GM08714 (cell line): ENCODE results near the gene SNRPB2.

Source experiments
- H3K4me3 ChIP-seq: fragments of 200-500 bp; sonication (Bioruptor generic); 2 replicates; pipeline ENCODE4 v1.5.1; 2014; ENCODE audit warnings: mild to moderate bottlenecking, low read length, inconsistent platforms
- ZNF274 ChIP-seq: IDR thresholded peaks from 2 replicates; pipeline ENCODE4 v1.6.1; 2012; ENCODE audit warnings: mild to moderate bottlenecking, low read depth, low read length

The SNRPB2 gene

DNA sequence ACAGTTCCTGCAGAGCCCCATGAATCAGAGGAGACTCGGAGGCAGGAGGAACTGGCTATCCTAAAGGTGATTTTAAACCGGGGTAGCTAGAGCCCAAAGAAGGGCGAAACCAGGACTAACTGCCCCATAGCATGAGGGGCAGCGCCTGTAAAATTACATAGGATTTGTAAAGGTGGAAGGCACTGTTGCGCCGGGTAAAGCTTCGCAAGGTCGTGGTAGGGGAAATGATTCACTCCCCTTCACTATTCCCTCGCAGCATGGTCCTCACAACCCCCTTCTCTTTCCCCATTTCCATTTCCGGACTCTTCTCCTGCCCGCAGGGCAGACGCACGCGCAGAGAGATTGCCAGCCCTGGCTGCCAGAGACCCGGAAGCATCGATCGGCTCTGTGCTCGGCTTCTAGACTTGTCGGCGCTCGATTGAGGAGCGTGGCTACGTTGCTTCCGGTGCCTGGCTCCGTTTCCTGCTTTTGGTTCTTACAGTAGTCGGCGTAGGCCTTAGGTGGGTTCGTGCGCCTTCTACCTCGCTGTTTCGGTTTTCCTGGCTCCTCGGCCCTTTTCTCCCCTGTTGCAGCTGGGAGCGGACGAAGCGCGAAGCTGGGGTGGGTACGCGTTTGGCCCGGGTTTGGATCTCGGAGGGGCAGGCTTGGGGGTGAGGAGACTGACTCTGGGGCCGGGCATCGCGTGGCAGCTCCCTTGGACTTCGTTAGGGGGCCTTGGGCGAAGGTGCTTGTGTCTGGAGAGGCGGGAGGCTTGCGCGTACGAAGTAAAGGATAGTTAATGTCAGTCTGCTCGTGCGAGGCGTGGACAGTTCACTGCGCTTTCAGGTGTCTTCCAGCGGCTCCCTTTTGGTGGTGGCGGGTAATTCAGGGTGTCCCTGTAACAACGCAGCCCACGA, at the start of gene SNRPB2:
TSS of gene SNRPB2 (plus strand) at position 462 of the 896 bp plus-strand sequence. CDS start 1,677 bp downstream, outside the sequence.
- no peak for TF ChIP-seq ZNF274
- H3K4me3 ChIP-seq: peak within 1 kb of the TSS; percentile 99

DNA sequence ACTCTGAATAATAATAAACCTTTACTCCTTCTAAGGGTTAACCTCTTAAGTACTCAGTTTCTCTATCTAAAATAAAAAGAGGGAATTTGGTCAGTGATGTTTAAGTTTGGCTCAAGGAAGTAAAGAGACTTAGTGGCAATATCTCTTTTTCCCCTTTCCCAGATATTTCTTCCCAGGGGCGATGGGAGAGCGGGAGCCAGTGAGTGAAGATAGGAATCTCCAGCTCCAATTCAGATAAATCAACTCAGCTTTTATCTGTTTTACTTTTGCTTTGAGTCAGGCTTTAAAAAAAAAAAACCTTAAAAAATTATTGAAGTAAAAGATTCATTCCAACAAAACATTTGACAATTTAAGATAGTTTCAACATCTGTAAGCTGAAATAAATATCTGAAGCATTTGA, 45.4 kb upstream of the SNRPB2 start:
- no peak for TF ChIP-seq ZNF274
- H3K4me3 ChIP-seq: no peak overlapping the region

DNA sequence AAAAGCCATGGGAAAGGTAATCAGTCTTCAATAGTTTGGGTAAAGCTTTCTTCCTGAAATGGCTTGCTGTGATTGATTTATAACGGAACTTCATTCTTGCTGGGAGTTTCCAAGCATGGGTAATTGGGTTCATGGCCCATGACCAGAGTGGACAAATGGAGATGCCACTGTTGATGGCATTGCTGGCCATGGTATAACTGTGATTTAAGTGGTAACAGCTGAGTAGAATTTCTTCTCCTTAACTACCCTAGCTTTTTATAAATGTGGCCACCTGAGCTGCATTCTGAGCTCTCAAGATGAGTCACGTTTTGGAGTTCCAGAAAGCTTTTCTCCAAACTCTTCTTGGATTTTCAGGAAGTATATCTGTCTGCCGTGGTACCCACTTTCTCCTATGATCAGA, 39.9 kb upstream of the SNRPB2 start:
- TF ChIP-seq ZNF274: no peak

DNA sequence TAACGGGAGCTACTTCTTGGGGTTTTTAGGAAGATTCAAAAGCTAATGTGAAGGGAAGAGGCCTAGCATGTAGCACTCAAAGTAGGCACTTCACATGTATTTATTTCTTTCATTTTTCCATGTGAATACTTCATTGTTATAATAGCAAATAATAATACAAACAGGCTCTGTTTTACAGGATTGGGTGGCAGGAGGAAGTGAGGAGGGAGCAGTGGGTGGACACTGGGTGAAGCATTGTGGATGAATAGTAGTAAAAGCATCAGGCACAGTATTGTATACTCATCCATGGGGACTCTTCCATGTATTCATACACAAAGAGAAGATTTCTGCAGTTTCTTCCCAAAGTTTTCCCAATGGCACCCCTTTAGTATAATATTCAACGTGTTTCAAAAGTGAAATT, 38.4 kb upstream of the SNRPB2 start:
- TF ChIP-seq ZNF274: no peak

More for the DNA sequence above, 39.9 kb upstream of the SNRPB2 start:
- H3K4me3 ChIP-seq: no peak overlapping the region

DNA sequence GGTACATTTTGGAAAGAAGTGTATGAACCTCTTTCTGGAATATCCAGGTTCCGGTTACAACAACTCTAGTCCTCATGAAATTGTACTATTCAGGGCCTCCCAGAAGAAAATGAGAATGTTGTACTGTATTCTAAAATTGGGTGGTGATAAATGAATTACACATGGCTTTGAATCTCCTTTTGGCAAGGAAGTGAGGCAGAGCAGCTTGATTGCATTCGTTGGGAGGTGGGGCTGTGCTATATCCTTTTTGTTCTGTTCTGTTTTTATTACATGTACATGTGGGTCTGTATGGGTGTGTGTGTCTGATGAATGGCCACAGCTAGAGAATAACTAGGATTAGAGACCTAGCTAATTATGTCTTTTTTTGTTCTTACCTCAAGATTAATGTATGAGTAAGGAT, 37.8 kb upstream of the SNRPB2 start:
- no peak overlapping the region for H3K4me3 ChIP-seq
- TF ChIP-seq ZNF274: no peak

More for the DNA sequence above, 38.4 kb upstream of the SNRPB2 start:
- no peak overlapping the region for H3K4me3 ChIP-seq

DNA sequence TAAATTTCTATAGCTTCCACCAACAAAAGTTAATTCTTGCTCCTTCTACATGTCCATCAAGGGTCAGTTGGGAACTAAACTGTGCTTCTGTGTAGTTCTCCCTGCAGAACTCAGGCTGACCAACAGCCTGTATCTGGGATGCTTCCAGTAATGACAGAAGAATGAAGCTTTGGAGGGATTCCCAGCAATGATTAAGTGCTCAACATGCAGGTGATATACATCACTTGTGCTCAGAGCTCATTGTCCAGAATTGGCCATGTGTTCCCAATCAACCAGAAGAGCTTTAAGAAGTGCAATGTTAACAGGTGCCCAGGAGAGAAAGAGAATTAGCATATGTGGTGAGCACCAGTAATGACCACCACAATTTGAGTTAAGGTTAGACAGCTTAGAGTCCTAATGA, 37.4 kb upstream of the SNRPB2 start:
- no peak for TF ChIP-seq ZNF274

DNA sequence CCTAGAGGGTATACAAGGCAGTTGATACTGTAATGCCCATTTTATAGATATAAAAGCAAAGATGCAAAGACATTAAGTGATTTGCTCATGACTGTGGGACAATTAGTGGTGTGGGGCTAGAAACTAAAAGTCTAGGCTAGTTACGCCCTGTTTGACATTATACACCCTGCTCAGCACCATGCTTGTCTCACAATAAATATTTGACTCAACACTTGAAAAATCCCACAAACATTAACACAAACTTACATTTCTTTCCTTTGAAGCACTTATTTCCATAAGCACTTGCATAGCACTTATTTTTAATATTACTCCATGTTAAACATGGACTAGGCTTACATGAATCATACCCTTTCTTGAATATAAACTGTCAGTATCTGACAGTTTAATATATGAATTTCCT, 36.5 kb upstream of the SNRPB2 start:
- no peak for TF ChIP-seq ZNF274
- no peak overlapping the region for H3K4me3 ChIP-seq

More for the DNA sequence above, 37.4 kb upstream of the SNRPB2 start:
- no peak overlapping the region for H3K4me3 ChIP-seq

DNA sequence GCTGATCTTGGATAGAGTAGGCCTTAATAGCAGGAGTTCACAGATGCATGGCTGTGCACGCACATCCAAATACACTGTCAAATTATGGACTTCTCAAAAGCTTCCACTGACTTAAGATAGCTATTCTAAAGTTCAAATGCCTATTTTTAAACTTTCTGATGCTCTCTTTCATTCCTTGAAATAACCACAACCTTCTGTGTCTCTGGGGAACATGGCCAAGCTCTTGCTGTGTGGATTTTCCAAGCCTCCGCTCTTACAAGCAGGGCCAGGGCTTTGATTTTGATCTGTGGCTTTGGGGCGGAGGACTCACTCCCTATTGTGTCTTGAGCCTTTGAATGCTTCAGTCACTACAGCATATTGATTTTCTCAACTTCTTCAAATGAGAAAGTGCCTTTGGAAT, 35.7 kb upstream of the SNRPB2 start:
- TF ChIP-seq ZNF274: no peak
- no peak overlapping the region for H3K4me3 ChIP-seq

DNA sequence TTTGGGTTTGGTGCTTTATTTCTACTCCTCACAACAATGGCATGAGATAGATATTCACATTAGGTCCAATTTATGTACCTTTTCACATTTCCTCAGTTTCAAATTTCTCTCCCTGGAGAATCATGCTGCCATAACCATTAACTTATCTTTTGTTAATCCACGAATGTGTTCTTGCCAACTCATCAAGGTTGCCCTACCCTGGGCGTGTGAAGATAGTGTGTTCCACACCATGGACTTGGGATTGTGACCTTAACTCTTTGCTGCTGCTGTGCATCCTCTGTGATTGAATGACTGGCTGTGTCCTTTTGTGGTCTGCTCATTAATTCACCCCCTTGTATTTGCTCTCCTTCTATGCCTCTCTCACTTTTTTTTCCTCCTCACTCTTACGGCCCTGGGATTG, 34.2 kb upstream of the SNRPB2 start:
- TF ChIP-seq ZNF274: no peak
- no peak overlapping the region for H3K4me3 ChIP-seq

DNA sequence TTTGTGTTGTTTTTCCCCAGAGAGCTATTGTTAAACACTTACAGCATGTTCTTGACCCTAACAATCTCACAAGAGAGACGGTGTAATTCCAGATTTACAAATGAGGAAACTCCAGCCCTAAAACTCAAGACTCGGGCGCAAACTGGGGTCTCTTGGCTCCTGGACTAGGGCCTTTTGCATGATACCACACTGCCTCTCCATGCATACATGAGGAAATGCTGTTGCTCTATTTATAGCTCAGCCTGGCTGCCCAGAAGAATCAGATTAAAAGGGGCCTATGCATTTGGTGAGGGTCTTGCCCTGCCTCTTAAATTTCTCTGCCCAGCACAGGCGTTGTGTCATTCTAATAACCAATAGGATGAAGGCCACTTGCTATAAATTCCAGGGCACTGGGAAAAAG, 30.5 kb upstream of the SNRPB2 start:
- TF ChIP-seq ZNF274: no peak
- H3K4me3 ChIP-seq: no peak overlapping the region

DNA sequence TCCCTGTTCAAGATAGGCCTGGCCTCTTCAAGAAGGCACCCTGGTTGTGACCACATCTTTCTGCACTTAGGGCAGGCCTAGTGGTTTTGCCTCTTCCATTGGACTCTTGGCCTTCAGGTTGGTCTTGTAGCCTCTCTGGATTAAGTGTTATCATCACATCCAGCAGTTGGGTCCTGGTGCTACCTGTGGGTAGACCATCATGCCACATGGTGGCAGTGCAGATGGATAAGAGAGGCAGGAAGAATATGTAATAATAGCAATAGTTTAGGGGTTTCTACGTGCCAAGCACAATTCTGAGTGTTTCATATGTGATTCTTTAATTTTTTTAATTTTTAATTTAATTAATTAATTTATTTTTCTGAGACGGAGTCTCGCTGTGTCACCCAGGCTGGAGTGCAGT, 28.5 kb upstream of the SNRPB2 start:
- no peak overlapping the region for H3K4me3 ChIP-seq
- TF ChIP-seq ZNF274: no peak

DNA sequence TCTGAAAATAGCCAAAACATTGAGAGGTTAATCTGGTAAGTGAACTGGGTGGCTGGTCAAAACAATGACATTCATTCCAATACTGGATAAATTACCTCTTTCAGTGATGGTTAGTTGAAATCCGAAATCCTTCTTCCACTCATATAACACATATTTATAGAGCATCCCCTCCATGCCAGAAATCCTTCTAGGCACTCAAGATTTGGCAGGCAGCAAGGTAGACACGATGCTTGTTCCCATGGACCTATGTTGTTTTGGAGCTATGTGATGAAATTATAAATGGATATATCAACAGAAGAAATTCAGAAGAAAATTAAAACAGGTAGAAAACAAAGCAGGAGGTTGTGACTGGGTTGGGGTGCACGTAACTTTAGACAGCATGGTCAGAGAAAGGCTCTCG, 26.3 kb upstream of the SNRPB2 start:
- no peak for TF ChIP-seq ZNF274

DNA sequence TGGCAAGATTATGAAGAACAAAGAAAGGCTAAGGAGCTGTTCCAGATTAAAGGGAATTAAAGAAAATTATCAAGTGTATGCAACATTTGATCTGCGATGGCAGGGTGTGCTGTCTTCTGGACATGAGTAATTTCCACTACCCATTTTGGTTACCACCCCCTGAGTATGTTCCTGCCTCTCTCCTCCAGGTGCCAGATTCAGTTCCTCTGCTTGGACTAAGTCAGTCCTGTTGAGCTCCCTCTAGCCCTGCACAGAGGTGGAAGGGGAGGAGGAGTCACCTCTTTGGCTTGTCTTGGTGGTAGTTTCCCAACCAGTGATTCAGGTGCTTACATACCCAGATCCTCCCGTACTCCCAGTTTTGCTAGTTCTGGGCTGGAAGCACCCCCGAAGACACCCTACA, 22.2 kb upstream of the SNRPB2 start:
- TF ChIP-seq ZNF274: no peak
- H3K4me3 ChIP-seq: no peak overlapping the region

More for the DNA sequence above, 26.3 kb upstream of the SNRPB2 start:
- H3K4me3 ChIP-seq: no peak overlapping the region

DNA sequence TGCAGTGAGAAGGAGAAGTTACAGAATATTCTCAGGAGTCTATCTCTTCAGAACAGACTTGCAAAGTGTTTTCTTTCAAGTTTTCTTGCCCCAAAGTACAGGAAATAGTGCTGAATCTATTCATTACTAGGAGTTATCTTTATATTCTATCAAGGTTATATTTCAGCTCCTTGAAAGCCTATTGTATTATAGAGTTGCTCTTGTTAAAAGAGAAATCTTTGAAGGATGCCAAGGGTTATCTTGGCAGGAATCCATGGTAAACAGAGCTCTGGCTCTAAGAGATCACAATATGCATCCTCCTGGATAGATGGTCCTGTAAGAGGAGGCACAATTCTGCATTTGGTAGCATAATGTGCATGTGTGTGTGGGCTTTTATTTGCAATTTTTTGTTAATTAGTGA, 21.2 kb upstream of the SNRPB2 start:
- no peak for TF ChIP-seq ZNF274

DNA sequence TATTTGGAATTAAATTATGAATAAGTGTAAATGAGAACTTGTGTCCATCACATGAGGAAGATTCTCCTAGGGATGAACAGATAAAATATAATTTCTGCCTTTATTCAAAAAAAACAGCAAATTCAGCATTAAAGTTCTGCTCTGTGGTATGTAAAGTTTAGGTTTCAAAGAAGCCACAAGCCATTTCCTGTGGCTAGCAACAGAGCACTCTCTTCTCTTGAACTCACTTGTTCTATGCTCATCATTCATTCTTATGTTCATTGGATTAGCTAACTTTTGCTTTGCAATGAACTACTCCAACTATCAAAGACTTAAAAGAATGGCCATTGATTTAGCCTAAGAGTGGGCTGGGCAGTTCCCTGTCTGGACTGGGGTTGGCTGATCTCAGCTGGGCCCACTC, 20.8 kb upstream of the SNRPB2 start:
- TF ChIP-seq ZNF274: no peak

More for the DNA sequence above, 21.2 kb upstream of the SNRPB2 start:
- H3K4me3 ChIP-seq: no peak overlapping the region

More for the DNA sequence above, 20.8 kb upstream of the SNRPB2 start:
- H3K4me3 ChIP-seq: no peak overlapping the region
